ENCODE measurements around the gene RAPGEF4. TPM values are rescaled to one million over a fixed set of nuclear protein-coding genes. Genes with fewer than 3 reads are reported as not detected.
A peak's percentile ranks its signal among the peaks of the same experiment; 100 is the strongest.

Gene RAPGEF4
- total and polyA plus RNA-seq, 12 donors, result 1.2 to 11.2 (median 7.9) TPM

- no peak overlapping the region for H3K27ac ChIP-seq
- no peak overlapping the region for H3K4me3 ChIP-seq
- ATAC-seq (peak in 3 of 8 donors; percentile 19 to 52 (median 35)), DNase-seq (no peak)
- TF ChIP-seq CTCF (IDR thresholded peaks at IDR 0.05), result no peak
- intact Hi-C loops (cut with DNase I), result loop anchor here in 5 of 10 donors (5.0 to 10.0 kb wide), 4 partner anchors 39 to 419 kb away; no protein-coding TSS in a partner anchor
- no peaks in the 10 kb centered on the region for H3K36me3 ChIP-seq
- H3K27me3 ChIP-seq, result no peaks in the 10 kb centered on the region
- H3K9me3 ChIP-seq, result no peaks in the 10 kb centered on the region
- WGBS, 2 donors, result 39 to 42% methylated on average over 2 of the region's 2 CpGs
- H3K4me1 ChIP-seq, result peaks cover 0 to 12% (median 6%) of the 10 kb centered on the region in 9 donors
These were observed 242.4 kb downstream of the RAPGEF4 start for GRCh38 chr2:172978063-172978383.

- no peak overlapping the region for H3K4me3 ChIP-seq
- H3K27me3 ChIP-seq, result no peaks in the 10 kb centered on the region
- 32 to 40% methylated on average over 12 of the region's 12 CpGs for WGBS, 2 donors
- peak overlapping the region in 7 of 10 donors; percentile 12 to 61 (median 49) for H3K27ac ChIP-seq
- ATAC-seq (peak; percentile 38 to 94 (median 83)), DNase-seq (peak in 1 of 2 donors; percentile 25)
- no peaks in the 10 kb centered on the region for H3K9me3 ChIP-seq
- peaks cover 3 to 18% (median 14%) of the 10 kb centered on the region in 9 donors for H3K4me1 ChIP-seq
- peaks cover 0 to 20% (median 0%) of the 10 kb centered on the region in 9 donors for H3K36me3 ChIP-seq
- TF ChIP-seq CTCF (IDR thresholded peaks at IDR 0.05), result no peak
- intact Hi-C loops (cut with DNase I), result loop anchor here in 1 of 10 donors (5.0 kb wide), 1 partner anchor 37 kb away; no protein-coding TSS in a partner anchor
These were observed 249.7 kb downstream of the RAPGEF4 start for GRCh38 chr2:172985139-172985892.

GRCh38 chr2:172986040-172986439 is 250.4 kb downstream of the RAPGEF4 start:
- no peak overlapping the region for H3K4me3 ChIP-seq
- H3K4me1 ChIP-seq, result peaks cover 3 to 18% (median 14%) of the 10 kb centered on the region in 9 donors
- ATAC-seq, result peak in 1 of 8 donors; percentile 52

GRCh38 chr2:172988728-172989127 is 253.1 kb downstream of the RAPGEF4 start:
- Histone ChIP-seq H3K4me3 (no peak overlapping the region), H3K36me3 (peaks cover 0 to 42% (median 0%) of the 10 kb centered on the region in 9 donors), H3K9me3 (no peaks in the 10 kb centered on the region), H3K27me3 (no peaks in the 10 kb centered on the region), H3K27ac (no peak overlapping the region), H3K4me1 (peaks cover 3 to 18% (median 15%) of the 10 kb centered on the region in 9 donors)
- no peak for ATAC-seq
- no peak for TF ChIP-seq CTCF (IDR thresholded peaks at IDR 0.05)
- intact Hi-C loops (cut with DNase I), result loop anchor here in 1 of 10 donors (5.0 kb wide), 1 partner anchor 34 kb away; no protein-coding TSS in a partner anchor
- WGBS, 2 donors, result 94% methylated on average over 7 of the region's 7 CpGs
- no peak for DNase-seq

More at GRCh38 chr2:172986040-172986439, 250.4 kb downstream of the RAPGEF4 start:
- peaks cover 0 to 26% (median 0%) of the 10 kb centered on the region in 9 donors for H3K36me3 ChIP-seq
- 5 to 6% methylated on average over 2 of the region's 2 CpGs for WGBS, 2 donors
- H3K9me3 ChIP-seq, result no peaks in the 10 kb centered on the region
- H3K27ac ChIP-seq, result peak overlapping the region in 6 of 10 donors; percentile 22 to 61 (median 50)
- no peak for DNase-seq
- TF ChIP-seq CTCF (IDR thresholded peaks at IDR 0.05), result no peak
- intact Hi-C loops (cut with DNase I), result loop anchor here in 1 of 10 donors (5.0 kb wide), 1 partner anchor 36 kb away; no protein-coding TSS in a partner anchor
- no peaks in the 10 kb centered on the region for H3K27me3 ChIP-seq
